Femur (tissue), 1 donor: ENCODE measurements around the gene SPDYE17.
"Not testable (repeated sequence)": the region's sequence is repeated elsewhere in the genome, so short reads cannot be mapped to it uniquely, and the experiment has no call there.

Experiments used
- DNase-seq: peaks from one replicate; pipeline ENCODE4 v3.0.0-alpha.2; 2017

Gene SPDYE17

DNA sequence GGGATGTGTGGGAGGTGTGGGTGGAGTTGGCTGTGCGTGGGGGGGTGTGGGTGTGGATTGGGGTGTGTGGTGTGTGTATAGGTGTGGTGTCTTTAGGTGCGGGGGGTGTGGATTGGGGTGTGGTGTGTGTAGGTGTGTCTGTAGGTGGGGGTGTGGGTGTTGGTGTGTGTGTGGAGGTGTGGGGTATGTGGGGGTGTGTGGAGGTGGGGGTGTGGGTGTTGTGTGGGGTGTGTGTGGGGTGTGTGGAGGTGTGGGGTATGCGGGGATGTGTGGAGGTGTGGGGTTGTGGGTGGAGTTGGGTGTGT, 33.9 kb downstream of the SPDYE17 start:
- no peak for DNase-seq

DNA sequence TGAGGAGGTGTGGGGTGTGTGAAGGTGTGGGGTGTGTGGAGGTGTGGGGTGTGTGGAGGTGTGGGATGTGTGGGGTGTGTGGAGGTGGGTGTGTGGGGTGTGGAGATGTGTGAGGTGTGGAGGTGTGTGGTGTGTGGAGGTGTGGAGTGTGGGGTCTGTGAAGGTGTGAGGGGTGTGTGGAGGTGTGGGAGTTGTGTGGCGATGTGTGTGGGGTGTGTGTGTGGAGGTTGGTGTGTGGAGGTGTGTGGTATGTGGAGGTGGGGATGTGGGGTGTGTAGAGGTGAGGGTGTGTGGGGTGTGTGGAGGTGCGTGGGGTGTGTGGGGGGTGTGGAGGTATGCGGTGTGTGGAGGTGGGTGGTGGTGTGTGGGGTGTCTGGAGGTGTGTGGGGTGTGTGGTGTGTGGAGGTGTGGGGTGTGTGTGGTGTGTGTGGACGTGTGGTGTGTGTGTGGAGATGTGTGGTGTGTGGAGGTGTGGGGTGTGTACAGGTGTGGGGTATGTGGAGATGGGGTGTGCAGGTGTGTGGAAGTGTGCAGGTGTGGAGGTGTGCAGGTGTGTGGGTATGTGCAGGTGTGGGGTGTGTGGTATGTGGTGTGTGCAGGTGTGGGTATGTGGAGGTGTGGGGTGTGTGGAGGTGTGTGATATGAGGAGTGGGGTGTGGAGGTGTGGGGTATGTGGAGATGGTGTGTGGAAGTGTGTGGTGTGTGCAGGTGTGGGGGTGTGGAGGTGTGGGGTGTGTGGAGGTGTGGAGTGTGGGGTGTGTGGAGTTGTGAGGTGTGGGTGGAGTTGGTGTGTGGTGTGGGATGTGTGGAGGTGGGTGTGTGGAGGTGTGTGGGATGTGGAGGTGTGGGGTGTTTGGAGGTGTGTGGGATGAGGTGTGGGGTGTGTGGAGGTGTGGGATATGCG, 34.5 kb downstream of the SPDYE17 start:
- no peak for DNase-seq

GRCh38 chr7:76996932-76997331, 35.2 kb downstream of the SPDYE17 start:
- not testable (repeated sequence) for DNase-seq

GRCh38 chr7:76994286-76994685, 37.9 kb downstream of the SPDYE17 start:
- not testable (repeated sequence) for DNase-seq

DNA sequence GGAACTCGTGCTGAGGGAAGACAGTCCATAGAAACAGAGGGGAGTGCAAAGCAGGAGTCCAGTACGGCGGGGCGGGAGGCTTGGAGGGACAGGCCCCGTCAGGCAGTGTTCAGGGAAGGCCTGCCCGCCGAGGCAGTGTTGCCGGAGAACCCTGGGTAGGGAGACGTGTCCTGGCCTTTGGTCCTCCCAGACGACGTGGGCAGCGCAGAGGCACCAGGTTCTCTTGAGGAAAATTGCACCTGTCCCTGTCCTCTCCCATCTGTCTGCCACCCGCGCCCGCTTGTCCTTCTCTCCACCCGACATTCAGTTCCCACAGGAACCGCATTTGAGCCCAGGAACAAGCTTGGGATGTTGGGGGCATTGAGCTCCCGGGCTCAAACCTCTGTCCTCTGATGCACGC, 38.3 kb downstream of the SPDYE17 start:
- DNase-seq = not testable (repeated sequence)

DNA sequence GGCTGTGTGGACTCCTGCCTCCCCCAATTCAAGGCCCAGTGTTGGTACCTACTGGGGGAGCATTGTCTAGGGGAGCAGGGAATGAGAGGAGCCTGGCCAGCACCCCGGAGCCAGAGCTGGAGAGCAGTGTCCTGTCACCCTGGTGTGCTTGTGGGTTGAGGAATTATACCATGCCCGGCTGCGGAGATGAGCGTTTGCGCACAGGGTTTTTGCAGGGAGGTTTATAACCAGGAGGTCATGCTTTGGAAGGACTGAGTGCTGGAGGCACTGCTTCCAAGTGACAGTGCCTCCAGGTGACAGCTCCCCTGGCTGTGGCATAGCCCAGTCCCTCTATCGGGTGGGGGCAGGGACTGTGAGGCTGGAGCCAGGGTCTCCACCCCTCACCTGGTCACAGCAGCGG, 39.3 kb downstream of the SPDYE17 start:
- not testable (repeated sequence) for DNase-seq

- DNase-seq = not testable (repeated sequence)
Measured at GRCh38 chr7:76992204-76992603, 40.0 kb downstream of the SPDYE17 start.

DNA sequence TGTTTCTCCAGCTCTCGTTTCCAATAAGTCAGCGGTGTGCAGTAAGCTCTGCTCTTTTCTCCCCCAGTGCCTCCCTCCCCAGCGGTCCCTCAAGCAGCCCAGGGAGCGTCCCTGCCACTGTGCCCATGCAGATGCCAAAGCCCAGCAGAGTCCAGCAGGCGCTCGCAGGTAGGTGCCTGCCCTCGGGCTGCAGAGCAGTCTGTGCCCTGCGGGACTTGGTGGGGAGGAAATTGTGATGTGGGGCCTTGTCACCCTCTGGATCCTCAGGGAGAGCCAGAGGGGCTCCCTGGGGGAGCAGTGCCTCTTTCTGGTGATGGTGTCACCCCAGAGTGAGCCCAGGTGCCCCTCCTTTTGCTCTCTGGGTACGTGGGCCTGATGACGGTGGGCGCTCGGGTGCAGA, 42.0 kb downstream of the SPDYE17 start:
- not testable (repeated sequence) for DNase-seq

- not testable (repeated sequence) for DNase-seq
Measured at GRCh38 chr7:76985924-76986717, 46.0 kb downstream of the SPDYE17 start.

GRCh38 chr7:76984784-76985136, 47.4 kb downstream of the SPDYE17 start:
- DNase-seq = not testable (repeated sequence)

- not testable (repeated sequence) for DNase-seq
Measured at GRCh38 chr7:76983937-76984783, 48.0 kb downstream of the SPDYE17 start.

- DNase-seq = not testable (repeated sequence)
Measured at GRCh38 chr7:76983333-76983732, 48.8 kb downstream of the SPDYE17 start.

DNA sequence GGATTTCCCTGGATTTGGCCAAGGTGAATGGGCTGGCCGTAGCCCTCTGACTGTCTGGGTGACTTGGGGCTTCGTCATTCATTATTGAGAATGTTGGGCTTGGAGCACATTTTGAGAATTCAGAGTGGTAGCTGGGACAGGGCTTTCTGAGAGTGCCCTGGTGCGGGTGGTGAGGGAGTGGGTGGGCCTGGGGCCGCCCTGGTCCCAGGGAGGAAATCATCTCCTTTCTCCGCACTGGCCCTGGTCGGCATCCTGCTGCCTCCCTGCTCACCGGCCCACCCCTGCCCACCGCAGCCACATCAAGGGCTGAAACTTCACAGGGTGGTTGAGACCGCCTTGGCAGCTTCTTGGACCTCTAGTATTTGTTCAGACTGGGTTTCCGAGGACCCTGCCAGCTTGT, 49.7 kb downstream of the SPDYE17 start:
- not testable (repeated sequence) for DNase-seq

- DNase-seq = not testable (repeated sequence)
Measured at GRCh38 chr7:76981187-76981970, 50.8 kb downstream of the SPDYE17 start.

DNA sequence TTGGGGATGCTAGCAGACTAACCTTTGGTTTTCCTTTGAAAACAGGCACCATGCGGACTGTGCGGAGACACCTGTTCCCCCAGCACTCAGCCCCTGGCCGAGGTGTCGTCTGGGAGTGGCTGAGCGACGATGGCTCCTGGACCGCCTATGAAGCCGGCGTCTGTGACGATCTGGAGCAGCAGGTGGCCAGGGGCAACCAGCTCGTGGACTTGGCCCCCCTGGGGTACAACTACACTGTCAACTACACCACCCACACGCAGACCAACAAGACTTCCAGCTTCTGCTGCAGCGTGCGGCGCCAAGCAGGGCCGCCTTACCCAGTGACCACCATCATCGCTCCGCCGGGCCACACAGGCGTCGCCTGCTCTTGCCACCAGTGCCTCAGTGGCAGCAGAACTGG, 51.6 kb downstream of the SPDYE17 start:
- DNase-seq = not testable (repeated sequence)

DNA sequence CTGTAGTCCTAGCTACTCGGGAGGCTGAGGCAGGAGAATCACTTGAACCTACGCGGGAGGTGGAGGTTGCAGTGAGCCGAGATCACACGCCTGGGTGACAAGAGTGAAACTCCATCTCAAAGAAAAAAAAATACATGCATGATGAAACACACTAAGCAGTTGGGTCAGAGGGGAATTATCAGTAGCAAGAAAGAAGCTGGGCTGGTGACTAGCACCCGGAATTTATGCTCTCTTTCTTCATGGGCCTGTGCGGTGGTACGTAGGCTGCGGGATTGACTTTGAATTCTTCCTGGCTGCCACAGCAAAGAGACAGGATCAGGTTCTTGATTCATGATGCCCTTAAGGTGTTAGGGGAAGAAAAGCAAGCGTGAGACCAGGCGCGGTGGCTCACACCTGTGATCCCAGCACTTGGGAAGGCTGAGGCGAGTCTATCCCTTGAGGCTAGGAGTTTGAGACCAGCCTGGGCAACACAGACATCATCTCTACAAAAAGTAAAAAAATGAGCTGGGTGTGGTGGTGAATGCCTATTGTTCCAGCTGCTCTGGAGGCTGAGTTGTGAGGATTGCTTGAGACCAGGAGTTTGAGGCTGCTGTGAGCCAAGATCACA, 54.3 kb downstream of the SPDYE17 start:
- not testable (repeated sequence) for DNase-seq

DNA sequence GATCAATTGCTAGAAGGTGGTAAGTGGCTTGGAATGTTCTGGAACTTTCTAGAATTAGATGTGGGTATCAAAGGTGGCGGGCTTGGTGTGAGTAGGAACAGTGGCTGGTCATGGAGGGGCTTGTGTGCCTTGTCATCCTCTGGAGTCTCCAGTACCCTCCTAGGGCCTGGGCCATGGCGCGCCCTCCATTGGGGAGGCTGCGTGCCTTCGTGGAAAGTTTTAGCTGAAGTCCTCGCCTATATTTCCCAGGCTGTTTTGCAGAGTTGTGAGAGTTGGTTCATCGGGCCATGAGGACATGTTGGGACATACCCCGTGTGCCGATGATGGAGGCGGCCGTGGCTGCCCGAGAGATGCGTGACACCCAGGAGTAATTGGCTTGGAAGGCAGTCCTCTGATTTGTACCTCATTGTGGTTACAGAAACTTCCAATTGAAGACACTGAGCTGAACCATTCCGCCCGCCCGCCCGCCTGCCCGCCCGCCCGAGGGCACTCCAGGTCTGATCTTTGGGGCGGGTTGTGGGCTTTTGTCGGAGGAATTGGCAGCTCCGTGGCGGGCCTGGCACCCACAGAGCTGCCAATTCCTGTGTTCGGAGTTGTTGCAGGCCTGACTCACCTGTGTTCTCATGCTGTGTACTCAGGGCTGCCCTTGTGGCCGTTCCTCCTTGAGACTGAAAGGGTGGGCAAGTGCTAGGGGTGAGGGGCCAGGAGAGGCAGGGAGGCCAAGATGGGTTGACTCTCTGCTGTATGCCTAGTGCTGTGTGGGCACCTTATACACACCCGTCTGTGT, 57.2 kb downstream of the SPDYE17 start:
- DNase-seq = not testable (repeated sequence)

DNA sequence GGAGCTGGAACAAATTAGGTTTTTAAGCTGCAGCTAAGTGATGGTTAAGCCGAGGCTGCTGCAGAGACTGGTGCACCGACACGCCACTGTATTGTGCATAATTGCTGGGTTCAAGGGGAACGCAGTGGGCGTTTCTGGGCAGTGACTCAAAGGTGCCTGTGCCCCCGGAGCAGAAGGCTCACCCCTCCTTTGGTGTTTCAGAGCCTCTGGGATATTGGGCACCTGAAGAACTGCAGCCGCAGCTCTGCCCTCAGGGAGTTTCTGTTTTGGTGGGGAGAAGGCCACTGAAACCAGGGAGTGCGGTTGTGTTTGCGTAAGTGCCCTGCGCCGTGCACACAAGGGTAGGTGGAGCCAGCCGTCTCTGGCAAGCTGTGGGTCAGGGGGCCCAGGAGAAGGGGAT, 57.8 kb downstream of the SPDYE17 start:
- DNase-seq = not testable (repeated sequence)

DNA sequence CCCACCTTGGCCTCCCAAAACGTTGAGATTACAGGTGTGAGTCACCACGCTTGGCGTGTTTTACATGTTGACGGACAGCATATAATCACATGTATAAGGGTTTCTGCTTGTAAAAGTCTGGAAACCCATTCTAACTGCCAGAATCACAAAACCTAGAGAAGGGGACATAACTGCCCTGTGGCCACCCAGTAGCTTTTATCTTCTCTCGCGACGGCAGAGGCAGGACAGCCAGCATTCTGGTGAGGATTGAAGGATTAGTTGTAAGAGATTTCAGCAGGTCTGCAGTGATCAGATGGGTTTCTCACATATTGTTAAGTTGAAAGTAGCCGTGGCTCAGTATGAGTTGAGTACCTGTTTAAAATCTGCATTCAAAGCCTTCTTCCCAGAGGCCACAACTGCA, 59.8 kb downstream of the SPDYE17 start:
- not testable (repeated sequence) for DNase-seq
